GM23338 (cell line): ENCODE results near the gene PNPLA2.

ENCODE experiments used
- CREB1 ChIP-seq: fragments of 250-450 bp; sonication (Bioruptor Pico); IDR thresholded peaks from 2 replicates; pipeline ENCODE4 v1.5.0; 2020; ENCODE audit warnings: low read depth, mild to moderate bottlenecking, moderate library complexity
- CTCF ChIP-seq, 2 experiments: fragments of 200-600 bp in 1 of 2; sonication (generic) in 1 of 2; conservative IDR thresholded peaks; 2 replicates each; pipeline versions ENCODE4 v1.5.1 to v1.6.1; 2016 to 2017; ENCODE audit warnings: antibody characterized with exemption in 2 of 2, low read depth in 2 of 2, mild to moderate bottlenecking in 2 of 2, moderate library complexity in 1 of 2
- ETS1 ChIP-seq: IDR thresholded peaks from 2 replicates; pipeline ENCODE4 v1.6.1; 2016; ENCODE audit warnings: antibody characterized with exemption
- EZH2 ChIP-seq: fragments of 200-600 bp; sonication (generic); IDR thresholded peaks from one replicate; pipeline ENCODE4 v1.8.0; 2017; ENCODE audit warnings: antibody characterized with exemption, mild to moderate bottlenecking, low read depth; ENCODE audit not compliant: unreplicated experiment
- EZH2phosphoT487 ChIP-seq: fragments of 200-600 bp; sonication (generic); IDR thresholded peaks from one replicate; pipeline ENCODE4 v1.8.1; 2018; ENCODE audit warnings: antibody characterized with exemption; ENCODE audit not compliant: unreplicated experiment
- JUNB ChIP-seq: IDR thresholded peaks from one replicate; pipeline ENCODE4 v1.6.1; 2016; ENCODE audit warnings: antibody characterized with exemption; ENCODE audit not compliant: unreplicated experiment
- NANOG ChIP-seq: IDR thresholded peaks from 2 replicates; pipeline ENCODE4 v1.6.1; 2016; ENCODE audit warnings: antibody characterized with exemption, borderline replicate concordance
- POLR2AphosphoS5 ChIP-seq: IDR thresholded peaks from 2 replicates; pipeline ENCODE4 v1.6.1; 2016; ENCODE audit warnings: antibody characterized with exemption, low read depth
- REST ChIP-seq: IDR thresholded peaks from one replicate; pipeline ENCODE4 v1.6.1; 2018; ENCODE audit warnings: antibody characterized with exemption; ENCODE audit not compliant: unreplicated experiment
- STAT1 ChIP-seq: IDR thresholded peaks from one replicate; pipeline ENCODE4 v1.6.1; 2016; ENCODE audit warnings: antibody characterized with exemption; ENCODE audit not compliant: unreplicated experiment
- ZNF114 ChIP-seq: fragments of 250-450 bp; sonication (Bioruptor Pico); IDR thresholded peaks from 2 replicates; pipeline ENCODE4 v1.5.0; 2020; ENCODE audit warnings: mild to moderate bottlenecking, moderate library complexity
- ZNF331 ChIP-seq: fragments of 250-450 bp; sonication (Bioruptor Pico); IDR thresholded peaks from 2 replicates; pipeline ENCODE4 v1.5.0; 2020; ENCODE audit warnings: low read depth, mild to moderate bottlenecking, moderate library complexity
- ZNF462 ChIP-seq: fragments of 250-450 bp; sonication (Bioruptor Pico); IDR thresholded peaks from 2 replicates; pipeline ENCODE4 v1.5.0; 2020; ENCODE audit warnings: mild to moderate bottlenecking, moderate library complexity

GRCh38 chr11:841981-842369 lies 23.3 kb downstream of the PNPLA2 start:
- no peak for TF ChIP-seq STAT1
- TF ChIP-seq CTCF (conservative IDR thresholded peaks at IDR 0.05; ENCODE audit: low read depth in 2 of 2): no peak
- no peak for TF ChIP-seq EZH2
- TF ChIP-seq POLR2AphosphoS5: no peak
- no peak for TF ChIP-seq EZH2phosphoT487
- TF ChIP-seq ETS1: no peak
- TF ChIP-seq NANOG: no peak
- no peak for TF ChIP-seq JUNB
- no peak for TF ChIP-seq CREB1
- TF ChIP-seq ZNF114 (CRISPR knock-in tag): no peak
- no peak for TF ChIP-seq REST
- no peak for TF ChIP-seq ZNF331 (CRISPR knock-in tag)
- TF ChIP-seq ZNF462 (CRISPR knock-in tag): no peak
